Psoas muscle (tissue), 8 donors: ENCODE data around the gene LPP. TPM values are rescaled to one million over a fixed set of nuclear protein-coding genes. Genes with fewer than 3 reads are reported as not detected.

Experiments
- ATAC-seq, 4 donors: fragments of 200-7000 bp; cut with Tn5 transposase; one replicate each; pipeline ENCODE4 v1.9.1; 2020; ENCODE audit warnings: moderate library complexity in 3 of 4, mild to moderate bottlenecking in 2 of 4
- DNase-seq, 2 donors: peaks; one replicate each; pipeline ENCODE4 v3.0.0-alpha.2; 2020
- H3K27ac ChIP-seq: fragments of 200-600 bp; one replicate; pipeline ENCODE4 v1.8.0; 2022
- H3K27me3 ChIP-seq, 3 donors: fragments of 200-600 bp in 1 of 3; one replicate each; pipeline versions ENCODE4 v1.6.1 to v1.8.0; 2013 to 2022; ENCODE audit warnings: low read length in 2 of 3, mild to moderate bottlenecking in 2 of 3, moderate library complexity in 1 of 3; ENCODE audit not compliant: insufficient read depth in 3 of 3
- H3K36me3 ChIP-seq, 2 donors: fragments of 200-600 bp in 1 of 2; one replicate each; pipeline versions ENCODE4 v1.6.1 to v1.8.0; 2013 to 2022; ENCODE audit warnings: low read depth in 1 of 2, mild to moderate bottlenecking in 1 of 2, moderate library complexity in 1 of 2; ENCODE audit not compliant: insufficient read depth in 1 of 2
- H3K4me1 ChIP-seq: fragments of 200-600 bp; one replicate; pipeline ENCODE4 v1.8.0; 2022
- H3K4me3 ChIP-seq: fragments of 200-600 bp; one replicate; pipeline ENCODE4 v1.8.0; 2022; ENCODE audit warnings: mild to moderate bottlenecking
- H3K9me3 ChIP-seq: fragments of 200-600 bp; one replicate; pipeline ENCODE4 v1.8.0; 2022
- CTCF ChIP-seq: fragments of 200-600 bp; IDR thresholded peaks from one replicate; pipeline ENCODE4 v1.8.0; 2022; ENCODE audit warnings: antibody characterized with exemption
- WGBS, 3 donors: extraction: QIAGEN DNeasy Blood & Tissue Kit; methylation state at CpG; one replicate each; pipeline versions ENCODE4 v1.1.6 to v1.1.7; 2013; 5-methylcytosine and 5-hydroxymethylcytosine counted together
- intact Hi-C, 2 donors: fragments of 100-400 bp; cut with DNase I; formaldehyde crosslinking; loops; one replicate each; pipeline versions ENCODE4 v1.11.0 to v1.14.2; 2022
- polyA plus RNA-seq, 3 donors: library from polyadenylated mRNA; stranded (reverse); fragments of 200-250 nt; gene quantifications; one replicate each; pipeline ENCODE4 v1.2.3, GENCODE V29; 2013
- total RNA-seq, 4 donors: library from RNA; stranded (reverse); fragmentation: NEBNext Ultra II Directional in 2 of 4; extraction: Animal tissue kit (Norgen Biotek cat#: 25700) in 2 of 4; gene quantifications; one replicate each; pipeline versions ENCODE4 v1.2.1 to v1.2.4, GENCODE V29; 2021 to 2023
- donor health status: healthy with polysubstance abuse.
- donor health status: DM: no; HTN: no; CAD: no; lungs with moderate emphysema.
- donor health status: Bipolar disorder and iron deficiency.
- donor health status: healthy.
- donor health status: DM: yes; HTN: yes; CAD: no.
- donor health status: DM: no; HTN: no; CAD: no.
- donor health status: DM: no; HTN: no; CAD: no.
- donor health status: DM: yes; HTN: yes; CAD: no.

LPP gene
- total and polyA plus RNA-seq, 7 donors = 2.6 to 80.3 (median 42.8) TPM

- intact Hi-C loops = loop anchor here in 1 of 2 donors (5.0 to 10.0 kb wide), 3 partner anchors 313 to 840 kb away; partner anchors contain the start of gene BCL6
- no peak for TF ChIP-seq CTCF
- Histone ChIP-seq H3K27me3 (no peaks in the 10 kb centered on the region), H3K9me3 (no peaks in the 10 kb centered on the region), H3K36me3 (no peaks in the 10 kb centered on the region), H3K4me1 (peaks cover 46% of the 10 kb centered on the region), H3K27ac (peak overlapping the region; percentile 83), H3K4me3 (peak overlapping the region; percentile 63)
- 35 to 57% (median 49%) methylated on average over 4 of the region's 4 CpGs for WGBS, 3 donors
- ATAC-seq (peak in 2 of 4 donors; percentile 35 to 38), DNase-seq (no peak)
These were observed 431.2 kb downstream of the LPP start for GRCh38 chr3:188584958-188585689.

GRCh38 chr3:188589071-188589470 lies 435.1 kb downstream of the LPP start:
- ATAC-seq = no peak
- peak overlapping the region; percentile 66 for H3K27ac ChIP-seq
- 75 to 87% (median 75%) methylated on average over 2 of the region's 2 CpGs for WGBS, 3 donors

GRCh38 chr3:188589771-188590170 lies 435.8 kb downstream of the LPP start:
- no peak for DNase-seq
- intact Hi-C loops = loop anchor here in 1 of 2 donors (10.0 kb wide), 2 partner anchors 365 to 845 kb away; partner anchors contain the start of gene BCL6
- H3K27ac ChIP-seq = peak overlapping the region; percentile 66

More at GRCh38 chr3:188589071-188589470, 435.1 kb downstream of the LPP start:
- intact Hi-C loops = loop anchor here in 1 of 2 donors (10.0 kb wide), 1 partner anchor 844 kb away; the partner anchor contains the start of gene BCL6
- DNase-seq = no peak
- no peaks in the 10 kb centered on the region for H3K36me3 ChIP-seq
- H3K4me3 ChIP-seq = no peak overlapping the region
- no peak for TF ChIP-seq CTCF
- H3K27me3 ChIP-seq = no peaks in the 10 kb centered on the region
- H3K4me1 ChIP-seq = peaks cover 42% of the 10 kb centered on the region
- H3K9me3 ChIP-seq = no peaks in the 10 kb centered on the region

GRCh38 chr3:188590557-188590956 lies 436.6 kb downstream of the LPP start:
- ATAC-seq (peak in 3 of 4 donors; percentile 16 to 35 (median 25)), DNase-seq (no peak)
- no peaks in the 10 kb centered on the region for H3K9me3 ChIP-seq
- intact Hi-C loops = loop anchor here in 1 of 2 donors (10.0 kb wide), 1 partner anchor 364 kb away; no protein-coding TSS in a partner anchor
- peaks cover 45% of the 10 kb centered on the region for H3K4me1 ChIP-seq
- H3K36me3 ChIP-seq = no peaks in the 10 kb centered on the region
- no peaks in the 10 kb centered on the region for H3K27me3 ChIP-seq
- peak overlapping the region; percentile 2 for H3K27ac ChIP-seq
- no peak for TF ChIP-seq CTCF
- H3K4me3 ChIP-seq = no peak overlapping the region

More at GRCh38 chr3:188589771-188590170, 435.8 kb downstream of the LPP start:
- ATAC-seq = no peak
- Histone ChIP-seq H3K4me1 (peaks cover 47% of the 10 kb centered on the region), H3K9me3 (no peaks in the 10 kb centered on the region), H3K27me3 (no peaks in the 10 kb centered on the region), H3K4me3 (no peak overlapping the region), H3K36me3 (no peaks in the 10 kb centered on the region)
- WGBS, 3 donors = 82 to 92% (median 83%) methylated on average over 2 of the region's 2 CpGs
- TF ChIP-seq CTCF = no peak
